GM12878 (cell line): ENCODE results near the gene ANKRD28. TPM values are rescaled to one million over a fixed set of nuclear protein-coding genes. Genes with fewer than 3 reads are reported as not detected.

Experiments used
- ATAC-seq: fragments of 200-7000 bp; cut with Tn5 transposase; 3 replicates; pipeline ENCODE4 v1.9.1; 2020; ENCODE audit warnings: mild to moderate bottlenecking, moderate library complexity
- BruUV-seq: library from RNA; stranded (reverse); fragments of 400-500 nt; replicated peaks from 2 replicates; lab custom pipeline; 2021; lab: Mats Ljungman, UMichigan
- CTCF ChIA-PET: fragments of 300-600 bp; sonication (Branson Sonifier 250); formaldehyde crosslinking; extraction: SDS; loops from one replicate; lab custom pipeline; 2021; ENCODE audit warnings: inconsistent platforms; lab: Yijun Ruan, JAX
- POLR2A ChIA-PET: fragments of 350-600 bp; formaldehyde crosslinking; extraction: SDS; loops from one replicate; lab custom pipeline; 2021; ENCODE audit warnings: inconsistent platforms; lab: Charles Lee
- RAD21 ChIA-PET: fragments of 300-600 bp; sonication (Branson Sonifier 250); formaldehyde crosslinking; loops from one replicate; lab custom pipeline; 2023; ENCODE audit warnings: antibody characterized with exemption; ENCODE audit not compliant: unreplicated experiment; lab: Charles Lee
- SMC1A ChIA-PET: fragments of 300-600 bp; sonication (Branson Sonifier 250); formaldehyde crosslinking; loops from one replicate; lab custom pipeline; 2023; ENCODE audit not compliant: unreplicated experiment, uncharacterized antibody; lab: Charles Lee
- DNase-seq: peaks from one replicate; pipeline ENCODE4 v3.0.0-alpha.2; 2011; ENCODE audit warnings: low read depth, low spot score
- FAIRE-seq: peaks from 3 replicates; lab custom pipeline; 2011; peaks lifted over from hg19 to GRCh38; lab: Jason Lieb, UNC
- H2AFZ ChIP-seq: 2 replicates; pipeline ENCODE4 v1.6.0; 2011; ENCODE audit warnings: low read depth, low read length, control low read depth; ENCODE audit not compliant: control insufficient read depth
- H3K27ac ChIP-seq: 2 replicates; pipeline ENCODE4 v1.5.1; 2011; ENCODE audit warnings: control low read depth; ENCODE audit not compliant: control insufficient read depth, insufficient read depth
- H3K27me3 ChIP-seq, 2 experiments: replicated peaks in 1 of 2; 2 replicates each; pipeline versions ENCODE4 v1.6.0 to v1.6.1; 2011; ENCODE audit warnings: low read length in 1 of 2; ENCODE audit not compliant: control insufficient read depth in 2 of 2, insufficient read depth in 2 of 2
- H3K36me3 ChIP-seq, 2 experiments: 2 replicates each; pipeline ENCODE4 v1.5.1; 2011; ENCODE audit warnings: low read length in 1 of 2; ENCODE audit not compliant: control insufficient read depth in 2 of 2, insufficient read depth in 2 of 2
- H3K4me1 ChIP-seq: 2 replicates; pipeline ENCODE4 v1.6.1; 2011; ENCODE audit warnings: mild to moderate bottlenecking, low read length, moderate library complexity, mixed read lengths; ENCODE audit not compliant: control insufficient read depth, insufficient read depth
- H3K4me2 ChIP-seq: 2 replicates; pipeline ENCODE4 v1.6.0; 2011; ENCODE audit warnings: control low read depth; ENCODE audit not compliant: control insufficient read depth, insufficient read depth
- H3K4me3 ChIP-seq: fragments of 200-600 bp; sonication (generic); 2 replicates; pipeline ENCODE4 v1.5.1; 2016
- H3K79me2 ChIP-seq: 2 replicates; pipeline ENCODE4 v1.6.0; 2011; ENCODE audit warnings: low read length; ENCODE audit not compliant: control insufficient read depth, insufficient read depth
- H3K9ac ChIP-seq: 2 replicates; pipeline ENCODE4 v1.8.0; 2011; ENCODE audit warnings: low read length, control low read depth, mixed read lengths; ENCODE audit not compliant: control insufficient read depth, insufficient read depth
- H3K9me3 ChIP-seq: replicated peaks from 3 replicates; pipeline ENCODE4 v1.5.1; 2011; ENCODE audit warnings: mild to moderate bottlenecking, low read length; ENCODE audit not compliant: control insufficient read depth, insufficient read depth
- H4K20me1 ChIP-seq: 2 replicates; pipeline ENCODE4 v1.6.0; 2011; ENCODE audit not compliant: control insufficient read depth, insufficient read depth
- BACH1 ChIP-seq: fragments of 450-650 bp; IDR thresholded peaks from 2 replicates; pipeline ENCODE4 v1.6.1; 2017; ENCODE audit warnings: mild to moderate bottlenecking, borderline replicate concordance
- CUX1 ChIP-seq: IDR thresholded peaks from 2 replicates; pipeline ENCODE4 v1.6.1; 2012; ENCODE audit warnings: improper control_type of control experiment, low read depth, low read length; ENCODE audit not compliant: insufficient replicate concordance
- EP300 ChIP-seq, 2 experiments: fragments of 150-350 bp in 1 of 2; IDR thresholded peaks; 2 replicates each; pipeline ENCODE4 v1.6.1; 2011 to 2012; ENCODE audit warnings: low read depth in 2 of 2, low read length in 2 of 2, borderline replicate concordance in 1 of 2, improper control_type of control experiment in 1 of 2, inconsistent platforms in 1 of 2; ENCODE audit not compliant: control insufficient read depth in 1 of 2
- IKZF1 ChIP-seq: fragments of 450-650 bp; conservative IDR thresholded peaks from 2 replicates; pipeline ENCODE4 v1.6.1; 2017; ENCODE audit warnings: antibody characterized with exemption, mild to moderate bottlenecking
- IKZF2 ChIP-seq, 2 experiments: fragments of 450-650 bp; IDR thresholded peaks; 2 replicates each; pipeline ENCODE4 v1.6.1; 2017; ENCODE audit warnings: mild to moderate bottlenecking in 2 of 2, moderate library complexity in 2 of 2
- LARP7 ChIP-seq: fragments of 450-650 bp; IDR thresholded peaks from 2 replicates; pipeline ENCODE4 v1.6.1; 2017; ENCODE audit warnings: mild to moderate bottlenecking
- MEF2A ChIP-seq: IDR thresholded peaks from 2 replicates; pipeline ENCODE4 v1.6.1; 2011; ENCODE audit warnings: low read depth, mild to moderate bottlenecking, low read length, moderate library complexity; ENCODE audit not compliant: insufficient read depth
- MTA3 ChIP-seq: IDR thresholded peaks from 2 replicates; pipeline ENCODE4 v1.6.1; 2012; ENCODE audit warnings: low read length, inconsistent platforms, borderline replicate concordance
- RCOR1 ChIP-seq: conservative IDR thresholded peaks from 2 replicates; pipeline ENCODE4 v1.6.1; 2012; ENCODE audit warnings: low read depth, low read length, improper control_type of control experiment
- ZBTB33 ChIP-seq: fragments of 450-650 bp; IDR thresholded peaks from 2 replicates; pipeline ENCODE4 v1.6.1; 2017; ENCODE audit warnings: mild to moderate bottlenecking
- ZNF622 ChIP-seq: fragments of 450-650 bp; IDR thresholded peaks from 2 replicates; pipeline ENCODE4 v1.6.1; 2017; ENCODE audit warnings: mild to moderate bottlenecking, inconsistent platforms
- WGBS: methylation state at CpG from one replicate; pipeline ENCODE4 v1.1.6; 2016; ENCODE audit warnings: low lambda C conversion rate; ENCODE audit not compliant: insufficient replicate concordance, insufficient coverage; ENCODE audit errors: missing lambda C conversion rate; 5-methylcytosine and 5-hydroxymethylcytosine counted together
- in situ Hi-C: fragments of 300-500 bp; cut with MboI; formaldehyde crosslinking; loops from 9 replicates; pipeline ENCODE4 v1.14.3; 2018; ENCODE audit warnings: mixed read lengths
- intact Hi-C: fragments of 100-400 bp; cut with micrococcal nuclease; formaldehyde crosslinking; loops from one replicate; pipeline ENCODE4 v1.14.2; 2022; ENCODE audit not compliant: unreplicated experiment
- polyA plus RNA-seq, 11 experiments: library from polyadenylated mRNA; depleted of rRNA in 4 of 11; unstranded in 6 of 11; stranded (reverse) in 5 of 11; fragments of >200 nt; fragmentation: Nextera tagmentation in 4 of 11; fragmentation: Illumina TruSeq in 1 of 11; extraction: Ambion mirVana in 4 of 11; extraction: Trizol in 1 of 11; gene quantifications; 1 replicate in 1 of 11; 2 replicates in 10 of 11; pipeline versions ENCODE4 v1.2.1 to v1.2.3, GENCODE V29; 2011 to 2016; ENCODE audit warnings: inconsistent platforms in 2 of 11, missing spikeins in 2 of 11, low read depth in 1 of 11
- total RNA-seq, 4 experiments: library from RNA; depleted of rRNA in 3 of 4; stranded (reverse); fragments of >200 nt in 3 of 4; fragmentation: Illumina TruSeq in 1 of 4; extraction: Trizol in 1 of 4; gene quantifications; 2 replicates each; pipeline versions ENCODE4 v1.2.1 to v1.2.3, GENCODE V29; 2013 to 2021
- TF ChIP-seq, protein P1 (sequence below): fragments of 450-650 bp; formaldehyde crosslinking; IDR thresholded peaks from 2 replicates; pipeline ENCODE4 v1.4.0; 2022; ENCODE audit warnings: mild to moderate bottlenecking, moderate library complexity

ANKRD28 gene
- total and polyA plus RNA-seq, 10 of the 15 experiments (the other 5 are each of a cell fraction or from before 2014, with no cell fraction given), result 11.2 to 105 (median 38.3) TPM

- H4K20me1 ChIP-seq, result no peaks in the 10 kb centered on the region
- ChIA-PET SMC1A (interaction anchor here (1.0 to 9.4 kb wide), 21 partner anchors 12 to 476 kb away, joined by 3 to 362 read pairs (median 4); partner anchors contain the start of genes ANKRD28 and SH3BP5), POLR2A (interaction anchor here (0.6 to 3.5 kb wide), 7 partner anchors 11 to 723 kb away, joined by 3 to 29 read pairs (median 6); partner anchors contain the start of gene ANKRD28), RAD21 (interaction anchor here (0.6 to 9.6 kb wide), 15 partner anchors 9 to 603 kb away, joined by 3 to 248 read pairs (median 6); partner anchors contain the start of genes ANKRD28 and CAPN7), CTCF (interaction anchor here (0.8 to 9.8 kb wide), 13 partner anchors 8 to 439 kb away, joined by 3 to 288 read pairs (median 5); partner anchors contain the start of gene ANKRD28)
- intact Hi-C loops, result loop anchor here (5.0 kb wide), 1 partner anchor 606 kb away; no protein-coding TSS in a partner anchor
- H3K9me3 ChIP-seq, result peaks cover 2% of the 10 kb centered on the region; the same call in 2 of the 3 replicates
- H3K27ac ChIP-seq, result peak overlapping the region; percentile 64
- H2AFZ ChIP-seq, result peak overlapping the region; percentile 3
- no peak for ATAC-seq
- H3K4me1 ChIP-seq, result peaks cover 73% of the 10 kb centered on the region
- H3K9ac ChIP-seq, result no peak overlapping the region
- DNase-seq, result no peak
- peak overlapping the region; percentile 76 for H3K4me2 ChIP-seq
- no peak overlapping the region for H3K4me3 ChIP-seq
- H3K79me2 ChIP-seq, result peaks cover 55% of the 10 kb centered on the region
- no peaks in the 10 kb centered on the region for H3K36me3 ChIP-seq
- BruUV-seq, result no TSS peak
- WGBS, result 93% methylated on average over 2 of the region's 2 CpGs
- in situ Hi-C loops, result loop anchor here (5.0 to 10.0 kb wide), 3 partner anchors 171 to 604 kb away; partner anchors contain the start of gene CAPN7
- no peaks in the 10 kb centered on the region for H3K27me3 ChIP-seq
- no peak for FAIRE-seq
- no peak for TF ChIP-seq IKZF1
- no peak for TF ChIP-seq EP300 (IDR thresholded peaks at IDR 0.05; ENCODE audit: borderline replicate concordance in 1 of 2, control insufficient read depth in 1 of 2, low read depth in 2 of 2, low read length in 2 of 2)
- TF ChIP-seq MEF2A, result no peak
- TF ChIP-seq RCOR1, result no peak
- no peak for TF ChIP-seq ZNF622
- TF ChIP-seq, protein P1, sequence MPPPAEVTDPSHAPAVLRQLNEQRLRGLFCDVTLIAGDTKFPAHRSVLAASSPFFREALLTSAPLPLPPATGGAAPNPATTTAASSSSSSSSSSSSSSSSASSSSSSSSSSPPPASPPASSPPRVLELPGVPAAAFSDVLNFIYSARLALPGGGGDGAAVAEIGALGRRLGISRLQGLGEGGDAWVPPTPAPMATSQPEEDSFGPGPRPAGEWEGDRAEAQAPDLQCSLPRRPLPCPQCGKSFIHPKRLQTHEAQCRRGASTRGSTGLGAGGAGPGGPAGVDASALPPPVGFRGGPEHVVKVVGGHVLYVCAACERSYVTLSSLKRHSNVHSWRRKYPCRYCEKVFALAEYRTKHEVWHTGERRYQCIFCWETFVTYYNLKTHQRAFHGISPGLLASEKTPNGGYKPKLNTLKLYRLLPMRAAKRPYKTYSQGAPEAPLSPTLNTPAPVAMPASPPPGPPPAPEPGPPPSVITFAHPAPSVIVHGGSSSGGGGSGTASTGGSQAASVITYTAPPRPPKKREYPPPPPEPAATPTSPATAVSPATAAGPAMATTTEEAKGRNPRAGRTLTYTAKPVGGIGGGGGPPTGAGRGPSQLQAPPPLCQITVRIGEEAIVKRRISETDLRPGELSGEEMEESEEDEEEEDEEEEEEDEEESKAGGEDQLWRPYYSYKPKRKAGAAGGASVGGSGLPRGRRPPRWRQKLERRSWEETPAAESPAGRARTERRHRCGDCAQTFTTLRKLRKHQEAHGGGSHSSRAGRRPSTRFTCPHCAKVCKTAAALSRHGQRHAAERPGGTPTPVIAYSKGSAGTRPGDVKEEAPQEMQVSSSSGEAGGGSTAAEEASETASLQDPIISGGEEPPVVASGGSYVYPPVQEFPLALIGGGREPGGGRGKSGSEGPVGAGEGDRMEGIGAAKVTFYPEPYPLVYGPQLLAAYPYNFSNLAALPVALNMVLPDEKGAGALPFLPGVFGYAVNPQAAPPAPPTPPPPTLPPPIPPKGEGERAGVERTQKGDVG (CRISPR knock-in tag), result no peak
- TF ChIP-seq MTA3, result no peak
- TF ChIP-seq BACH1, result no peak
- TF ChIP-seq IKZF2 (IDR thresholded peaks at IDR 0.05), result no peak
- no peak for TF ChIP-seq LARP7
- TF ChIP-seq CUX1, result no peak
- TF ChIP-seq ZBTB33, result no peak
Measured at GRCh38 chr3:15808679-15809310, 11.0 kb upstream of the ANKRD28 start.
